Measurements from ENCODE around the gene CDKL5.

- no peak for TF ChIP-seq CTCF (conservative IDR thresholded peaks at IDR 0.05; ENCODE audit: low read length)
- TF ChIP-seq EZH2phosphoT487 (IDR thresholded peaks at IDR 0.05; ENCODE audit: borderline replicate concordance): no peak
Measured at GRCh38 chrX:18545771-18546170, 120.4 kb downstream of the CDKL5 start.
